GM04504 (cell line): ENCODE data around the gene CCRL2.
"Not testable (repeated sequence)": the region's sequence is repeated elsewhere in the genome, so short reads cannot be mapped to it uniquely, and the experiment has no call there.

Source experiments
- DNase-seq: peaks from one replicate; pipeline ENCODE4 v3.0.0-alpha.2; 2012; ENCODE audit warnings: low read depth

CCRL2 gene

GRCh38 chr3:46405301-46406019 lies 1.6 kb upstream of the CCRL2 start:
- DNase-seq: no peak

- no peak for DNase-seq
Observed at GRCh38 chr3:46406443-46406787, 644 bp upstream of the CCRL2 start.

- no peak for DNase-seq
Observed at GRCh38 chr3:46407970-46408369, 911 bp downstream of the CCRL2 start.

GRCh38 chr3:46408853-46409252 lies 1.8 kb downstream of the CCRL2 start:
- DNase-seq: no peak

- DNase-seq: no peak
Observed at GRCh38 chr3:46409739-46410489, 2.9 kb downstream of the CCRL2 start.

GRCh38 chr3:46410669-46411068 lies 3.6 kb downstream of the CCRL2 start:
- DNase-seq: no peak

- no peak for DNase-seq
Observed at GRCh38 chr3:46411271-46411670, 4.2 kb downstream of the CCRL2 start.

- DNase-seq: no peak
Observed at GRCh38 chr3:46412786-46413298, 5.8 kb downstream of the CCRL2 start.

GRCh38 chr3:46413951-46414350 lies 6.9 kb downstream of the CCRL2 start:
- DNase-seq: no peak

- no peak for DNase-seq
Observed at GRCh38 chr3:46414739-46415138, 7.7 kb downstream of the CCRL2 start.

- DNase-seq: no peak
Observed at GRCh38 chr3:46416125-46416810, 9.2 kb downstream of the CCRL2 start.

- no peak for DNase-seq
Observed at GRCh38 chr3:46416811-46417510, 9.9 kb downstream of the CCRL2 start.

- DNase-seq: no peak
Observed at GRCh38 chr3:46417841-46418611, 11.0 kb downstream of the CCRL2 start.

GRCh38 chr3:46419816-46420215 lies 12.8 kb downstream of the CCRL2 start:
- DNase-seq: no peak

GRCh38 chr3:46420931-46421330 lies 13.9 kb downstream of the CCRL2 start:
- DNase-seq: no peak

GRCh38 chr3:46422617-46423016 lies 15.6 kb downstream of the CCRL2 start:
- DNase-seq: no peak

- no peak for DNase-seq
Observed at GRCh38 chr3:46423588-46423987, 16.5 kb downstream of the CCRL2 start.

- not testable (repeated sequence) for DNase-seq
Observed at GRCh38 chr3:46426476-46426875, 19.4 kb downstream of the CCRL2 start.

GRCh38 chr3:46427404-46427803 lies 20.3 kb downstream of the CCRL2 start:
- not testable (repeated sequence) for DNase-seq

- no peak for DNase-seq
Observed at GRCh38 chr3:46427916-46428833, 21.1 kb downstream of the CCRL2 start.
